ENCODE measurements around the gene RPTOR.

RPTOR gene

GRCh38 chr17:80614332-80615047, 69.9 kb downstream of the RPTOR start (continued):
- TF ChIP-seq, protein P1, sequence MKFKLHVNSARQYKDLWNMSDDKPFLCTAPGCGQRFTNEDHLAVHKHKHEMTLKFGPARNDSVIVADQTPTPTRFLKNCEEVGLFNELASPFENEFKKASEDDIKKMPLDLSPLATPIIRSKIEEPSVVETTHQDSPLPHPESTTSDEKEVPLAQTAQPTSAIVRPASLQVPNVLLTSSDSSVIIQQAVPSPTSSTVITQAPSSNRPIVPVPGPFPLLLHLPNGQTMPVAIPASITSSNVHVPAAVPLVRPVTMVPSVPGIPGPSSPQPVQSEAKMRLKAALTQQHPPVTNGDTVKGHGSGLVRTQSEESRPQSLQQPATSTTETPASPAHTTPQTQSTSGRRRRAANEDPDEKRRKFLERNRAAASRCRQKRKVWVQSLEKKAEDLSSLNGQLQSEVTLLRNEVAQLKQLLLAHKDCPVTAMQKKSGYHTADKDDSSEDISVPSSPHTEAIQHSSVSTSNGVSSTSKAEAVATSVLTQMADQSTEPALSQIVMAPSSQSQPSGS (tag by site-specific recombination; IDR thresholded peaks at IDR 0.05; ENCODE audit: low read depth) = no peak
- TF ChIP-seq REST (tag by site-specific recombination; IDR thresholded peaks at IDR 0.05) (no peak), TCF7L2 (IDR thresholded peaks at IDR 0.05; ENCODE audit: borderline replicate concordance, low read depth, low read length) (no peak)

GRCh38 chr17:80615376-80615775, 70.7 kb downstream of the RPTOR start:
- Histone ChIP-seq H3K4me3 (ENCODE audit: low read depth, low read length) (no peak overlapping the region), H3K27ac (ENCODE audit: extremely low read depth, low read depth, low read length) (no peak overlapping the region), H3K4me1 (ENCODE audit: control insufficient read depth, insufficient read depth, low read length) (peaks cover 5% of the 10 kb centered on the region; the same call in 1 of the 2 replicates), H3K9me3 (ENCODE audit: control insufficient read depth, insufficient read depth, low read depth, low read length) (no peaks in the 10 kb centered on the region), H3K36me3 (ENCODE audit: control insufficient read depth in 2 of 2, insufficient read depth in 1 of 2, low read length in 2 of 2) (no peaks in the 10 kb centered on the region; a peak in 1 of 3 replicates)
- no peak for TF ChIP-seq ZNF626 (tag by site-specific recombination; IDR thresholded peaks at IDR 0.05)
- TF ChIP-seq TRIM28 (IDR thresholded peaks at IDR 0.05; ENCODE audit: borderline replicate concordance, low read length) = no peak
- POLR2A ChIA-PET = no interaction called here
- CTCF ChIA-PET = interaction anchor here (1.4 kb wide), 1 partner anchor 34 kb away, joined by 6 read pairs; no protein-coding TSS in a partner anchor

DNA sequence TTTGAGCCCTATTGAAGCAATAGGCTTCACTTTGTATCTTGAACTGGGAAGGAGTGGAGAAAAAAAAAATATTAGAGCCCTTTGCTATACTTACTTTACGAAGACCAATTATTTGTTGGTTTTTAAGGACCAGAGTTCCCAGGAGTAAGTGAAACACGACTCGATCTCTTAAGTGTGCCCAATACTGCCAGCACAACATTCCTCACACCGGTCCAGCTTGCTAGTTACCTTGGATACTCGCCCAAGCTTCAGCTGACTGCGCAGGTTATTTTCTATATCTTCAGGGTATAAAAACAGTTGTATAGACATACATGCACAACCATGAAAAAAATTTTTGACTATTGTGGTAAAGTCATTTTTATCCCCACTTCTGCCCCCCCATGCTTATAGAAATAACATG, 72.1 kb downstream of the RPTOR start:
- H3K4me1 ChIP-seq (ENCODE audit: control insufficient read depth, insufficient read depth, low read length) = peaks cover 7% of the 10 kb centered on the region
- CTCF ChIA-PET = interaction anchor here (1.0 to 1.4 kb wide), 3 partner anchors 9 to 41 kb away, joined by 3 to 6 read pairs (median 5); no protein-coding TSS in a partner anchor
- H3K4me3 ChIP-seq (ENCODE audit: low read depth, low read length) = no peak overlapping the region
- POLR2A ChIA-PET = no interaction called here
- no peaks in the 10 kb centered on the region for H3K36me3 ChIP-seq (ENCODE audit: control insufficient read depth in 2 of 2, insufficient read depth in 1 of 2, low read length in 2 of 2)
- H3K27ac ChIP-seq (ENCODE audit: extremely low read depth, low read depth, low read length) = no peak overlapping the region
- TF ChIP-seq ZNF76 (tag by site-specific recombination; IDR thresholded peaks at IDR 0.05; ENCODE audit: borderline replicate concordance, low read depth) = no peak
- no peak for TF ChIP-seq ZNF514 (tag by site-specific recombination; IDR thresholded peaks at IDR 0.05)
- TF ChIP-seq ZNF274 (IDR thresholded peaks at IDR 0.05; ENCODE audit: low read length) = no peak
- TF ChIP-seq ZNF274 (tag by site-specific recombination; IDR thresholded peaks at IDR 0.05; ENCODE audit: borderline replicate concordance) = no peak
- TF ChIP-seq, protein P2, sequence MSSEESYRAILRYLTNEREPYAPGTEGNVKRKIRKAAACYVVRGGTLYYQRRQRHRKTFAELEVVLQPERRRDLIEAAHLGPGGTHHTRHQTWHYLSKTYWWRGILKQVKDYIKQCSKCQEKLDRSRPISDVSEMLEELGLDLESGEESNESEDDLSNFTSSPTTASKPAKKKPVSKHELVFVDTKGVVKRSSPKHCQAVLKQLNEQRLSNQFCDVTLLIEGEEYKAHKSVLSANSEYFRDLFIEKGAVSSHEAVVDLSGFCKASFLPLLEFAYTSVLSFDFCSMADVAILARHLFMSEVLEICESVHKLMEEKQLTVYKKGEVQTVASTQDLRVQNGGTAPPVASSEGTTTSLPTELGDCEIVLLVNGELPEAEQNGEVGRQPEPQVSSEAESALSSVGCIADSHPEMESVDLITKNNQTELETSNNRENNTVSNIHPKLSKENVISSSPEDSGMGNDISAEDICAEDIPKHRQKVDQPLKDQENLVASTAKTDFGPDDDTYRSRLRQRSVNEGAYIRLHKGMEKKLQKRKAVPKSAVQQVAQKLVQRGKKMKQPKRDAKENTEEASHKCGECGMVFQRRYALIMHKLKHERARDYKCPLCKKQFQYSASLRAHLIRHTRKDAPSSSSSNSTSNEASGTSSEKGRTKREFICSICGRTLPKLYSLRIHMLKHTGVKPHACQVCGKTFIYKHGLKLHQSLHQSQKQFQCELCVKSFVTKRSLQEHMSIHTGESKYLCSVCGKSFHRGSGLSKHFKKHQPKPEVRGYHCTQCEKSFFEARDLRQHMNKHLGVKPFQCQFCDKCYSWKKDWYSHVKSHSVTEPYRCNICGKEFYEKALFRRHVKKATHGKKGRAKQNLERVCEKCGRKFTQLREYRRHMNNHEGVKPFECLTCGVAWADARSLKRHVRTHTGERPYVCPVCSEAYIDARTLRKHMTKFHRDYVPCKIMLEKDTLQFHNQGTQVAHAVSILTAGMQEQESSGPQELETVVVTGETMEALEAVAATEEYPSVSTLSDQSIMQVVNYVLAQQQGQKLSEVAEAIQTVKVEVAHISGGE (tag by site-specific recombination; conservative IDR thresholded peaks at IDR 0.05; ENCODE audit: low read depth) = no peak
- no peak for TF ChIP-seq ZSCAN4 (tag by site-specific recombination; IDR thresholded peaks at IDR 0.05)
- TF ChIP-seq ZNF707 (tag by site-specific recombination; IDR thresholded peaks at IDR 0.05) = no peak
- TF ChIP-seq, protein P3, sequence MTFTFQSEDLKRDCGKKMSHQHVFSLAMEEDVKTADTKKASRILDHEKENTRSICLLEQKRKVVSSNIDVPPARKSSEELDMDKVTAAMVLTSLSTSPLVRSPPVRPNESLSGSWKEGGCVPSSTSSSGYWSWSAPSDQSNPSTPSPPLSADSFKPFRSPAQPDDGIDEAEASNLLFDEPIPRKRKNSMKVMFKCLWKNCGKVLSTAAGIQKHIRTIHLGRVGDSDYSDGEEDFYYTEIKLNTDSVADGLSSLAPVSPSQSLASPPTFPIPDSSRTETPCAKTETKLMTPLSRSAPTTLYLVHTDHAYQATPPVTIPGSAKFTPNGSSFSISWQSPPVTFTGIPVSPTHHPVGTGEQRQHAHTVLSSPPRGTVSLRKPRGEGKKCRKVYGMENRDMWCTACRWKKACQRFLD (tag by site-specific recombination; IDR thresholded peaks at IDR 0.05) = no peak
- TF ChIP-seq ZNF112 (tag by site-specific recombination; IDR thresholded peaks at IDR 0.05) = no peak
- TF ChIP-seq ZNF560 (tag by site-specific recombination; IDR thresholded peaks at IDR 0.05; ENCODE audit: borderline replicate concordance) = no peak
- TF ChIP-seq RBAK (tag by site-specific recombination; IDR thresholded peaks at IDR 0.05) = no peak
- no peaks in the 10 kb centered on the region for H3K9me3 ChIP-seq (ENCODE audit: control insufficient read depth, insufficient read depth, low read depth, low read length)
